GM12872 (cell line): ENCODE results near the gene TRAPPC14.

ENCODE experiments used
- TF ChIP-seq, protein P1 (sequence below): IDR thresholded peaks from 3 replicates; pipeline ENCODE4 v1.5.1; 2011; ENCODE audit warnings: low read depth, mild to moderate bottlenecking, low read length, moderate library complexity; ENCODE audit not compliant: insufficient read depth

The TRAPPC14 gene

DNA sequence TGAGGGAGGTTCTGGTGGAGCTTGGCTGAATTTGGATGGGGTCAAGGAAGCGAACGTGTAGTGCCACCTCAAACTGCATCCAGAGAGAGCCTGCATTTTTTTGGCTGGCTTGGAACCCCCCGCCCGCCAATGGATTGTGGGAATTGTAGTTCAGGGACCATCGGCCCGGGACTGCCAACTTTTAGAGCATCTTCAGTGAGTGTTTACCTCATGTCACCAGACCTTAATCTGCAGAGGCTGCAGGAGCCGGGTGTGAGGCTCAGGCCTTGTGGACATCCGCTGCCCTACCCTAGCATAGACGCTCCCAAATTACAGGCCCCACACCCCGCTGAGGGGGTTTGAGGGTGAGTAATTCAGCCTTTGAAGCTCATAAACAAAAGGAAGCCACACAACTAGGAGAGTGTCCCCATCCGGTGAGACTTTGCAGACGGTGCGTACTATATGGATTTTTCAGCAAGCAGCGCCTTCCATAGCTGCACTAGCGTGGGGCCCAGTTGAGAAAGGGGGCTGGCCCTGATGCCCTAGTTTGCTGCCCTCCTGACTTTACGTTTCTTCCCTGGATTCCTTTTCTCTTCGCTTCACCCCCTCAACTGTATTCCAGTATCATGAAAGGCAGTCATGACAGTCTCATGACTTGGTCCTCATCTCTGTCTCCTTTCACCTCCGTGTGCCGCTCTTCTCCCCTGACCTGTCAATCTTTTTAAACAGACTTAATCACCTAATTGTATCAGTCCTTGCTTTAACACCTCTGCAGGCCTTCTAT is 38.4 kb downstream of the TRAPPC14 start:
- TF ChIP-seq, protein P1, sequence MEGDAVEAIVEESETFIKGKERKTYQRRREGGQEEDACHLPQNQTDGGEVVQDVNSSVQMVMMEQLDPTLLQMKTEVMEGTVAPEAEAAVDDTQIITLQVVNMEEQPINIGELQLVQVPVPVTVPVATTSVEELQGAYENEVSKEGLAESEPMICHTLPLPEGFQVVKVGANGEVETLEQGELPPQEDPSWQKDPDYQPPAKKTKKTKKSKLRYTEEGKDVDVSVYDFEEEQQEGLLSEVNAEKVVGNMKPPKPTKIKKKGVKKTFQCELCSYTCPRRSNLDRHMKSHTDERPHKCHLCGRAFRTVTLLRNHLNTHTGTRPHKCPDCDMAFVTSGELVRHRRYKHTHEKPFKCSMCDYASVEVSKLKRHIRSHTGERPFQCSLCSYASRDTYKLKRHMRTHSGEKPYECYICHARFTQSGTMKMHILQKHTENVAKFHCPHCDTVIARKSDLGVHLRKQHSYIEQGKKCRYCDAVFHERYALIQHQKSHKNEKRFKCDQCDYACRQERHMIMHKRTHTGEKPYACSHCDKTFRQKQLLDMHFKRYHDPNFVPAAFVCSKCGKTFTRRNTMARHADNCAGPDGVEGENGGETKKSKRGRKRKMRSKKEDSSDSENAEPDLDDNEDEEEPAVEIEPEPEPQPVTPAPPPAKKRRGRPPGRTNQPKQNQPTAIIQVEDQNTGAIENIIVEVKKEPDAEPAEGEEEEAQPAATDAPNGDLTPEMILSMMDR = no peak

DNA sequence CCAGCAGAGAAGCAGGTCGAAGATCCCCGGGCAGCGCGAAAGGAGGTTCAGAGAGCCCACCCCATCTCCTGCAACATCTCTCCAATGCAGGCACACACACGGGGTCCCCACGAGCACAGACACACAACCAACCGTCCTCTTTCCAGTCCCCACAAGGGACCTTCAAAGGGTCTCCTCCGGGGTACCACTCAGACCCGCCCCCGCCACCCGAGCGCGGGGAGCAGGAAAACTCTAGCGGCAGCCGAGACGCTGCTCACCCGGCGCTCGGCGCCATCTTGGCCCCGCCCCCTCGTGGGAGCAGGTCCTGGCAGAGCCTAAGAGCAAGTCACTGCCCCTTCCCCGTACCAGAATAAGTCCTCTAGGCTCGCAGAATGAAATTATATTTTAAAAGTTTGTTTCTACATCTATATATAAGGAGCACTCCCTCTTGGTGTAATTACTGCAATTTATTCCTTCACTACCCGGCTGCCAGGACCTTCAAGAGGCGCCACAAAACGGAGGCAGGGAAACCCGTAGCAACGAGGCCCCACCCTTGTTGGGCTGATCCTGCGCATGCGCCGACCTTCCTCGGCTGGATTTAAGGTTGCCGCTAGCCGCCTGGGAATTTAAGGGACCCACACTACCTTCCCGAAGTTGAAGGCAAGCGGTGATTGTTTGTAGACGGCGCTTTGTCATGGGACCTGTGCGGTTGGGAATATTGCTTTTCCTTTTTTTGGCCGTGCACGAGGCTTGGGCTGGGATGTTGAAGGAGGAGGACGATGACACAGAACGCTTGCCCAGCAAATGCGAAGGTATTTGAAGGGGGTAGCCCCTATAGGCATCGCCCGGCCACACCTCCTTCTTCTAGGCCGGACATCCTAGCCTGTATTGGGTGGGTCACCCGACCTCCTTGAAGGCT is 39.2 kb downstream of the TRAPPC14 start, which contains the start of the genes CNPY4 and TAF6:
Gene CNPY4, plus strand, starts transcription at position 563 of the 898 bp plus-strand sequence. Its CDS starts 111 bp downstream, at position 674.
Gene TAF6, minus strand, starts transcription at position 287 of the 898 bp plus-strand sequence. CDS start 5,149 bp downstream, outside the sequence.
- TF ChIP-seq, protein P1 = no peak

DNA sequence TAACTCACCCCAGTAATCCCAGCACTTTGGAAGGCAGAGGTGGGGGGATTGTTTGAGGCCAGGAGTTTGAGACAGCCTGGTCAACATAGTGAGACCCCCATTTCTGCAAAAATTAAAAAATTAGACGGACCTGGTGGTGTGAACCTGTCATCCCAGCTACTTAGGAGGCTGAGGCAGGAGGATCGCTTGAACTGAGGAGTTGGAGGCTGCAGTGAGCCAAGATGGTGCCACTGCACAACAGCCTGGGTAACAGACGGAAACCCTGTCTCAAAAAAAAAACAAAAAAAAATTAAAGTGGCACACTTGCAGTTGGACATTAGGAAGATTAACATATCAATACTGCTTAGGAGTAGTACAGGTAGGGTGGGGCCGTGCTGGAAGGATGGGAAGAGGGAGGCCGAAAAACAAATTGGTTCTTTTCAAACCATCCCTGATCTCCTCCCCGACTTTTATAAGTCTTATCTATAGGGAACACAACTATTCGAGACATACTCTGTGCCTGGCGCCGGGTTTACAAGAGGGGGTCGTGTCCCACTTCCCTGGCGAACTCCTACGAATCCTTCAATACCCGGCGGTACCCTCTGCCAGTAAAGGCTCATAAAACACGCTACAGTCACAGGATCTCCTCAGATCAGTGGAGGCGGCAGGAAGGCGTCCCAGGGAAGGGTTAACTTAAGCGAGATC is 40.0 kb downstream of the TRAPPC14 start:
- TF ChIP-seq, protein P1 = no peak

DNA sequence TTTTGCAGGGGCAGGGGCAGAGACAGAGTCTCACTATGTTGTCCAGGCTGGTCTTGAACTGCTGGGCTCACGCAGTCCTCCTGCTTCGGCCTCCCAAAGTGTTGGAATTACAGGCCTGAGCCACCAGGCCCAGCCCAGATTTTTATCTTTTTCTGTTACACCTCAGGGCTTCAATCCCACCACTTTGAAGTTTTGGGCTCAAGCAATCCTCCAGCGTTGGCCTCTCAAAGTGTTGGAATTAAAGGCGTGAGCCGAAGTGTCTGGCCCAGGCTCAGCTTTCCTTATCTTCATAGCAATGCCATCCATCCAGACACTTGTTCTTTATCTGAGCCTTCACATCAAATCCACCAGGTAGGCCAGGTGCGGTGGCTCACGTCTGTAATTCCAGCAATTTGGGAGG is 43.5 kb downstream of the TRAPPC14 start:
- TF ChIP-seq, protein P1 = no peak

DNA sequence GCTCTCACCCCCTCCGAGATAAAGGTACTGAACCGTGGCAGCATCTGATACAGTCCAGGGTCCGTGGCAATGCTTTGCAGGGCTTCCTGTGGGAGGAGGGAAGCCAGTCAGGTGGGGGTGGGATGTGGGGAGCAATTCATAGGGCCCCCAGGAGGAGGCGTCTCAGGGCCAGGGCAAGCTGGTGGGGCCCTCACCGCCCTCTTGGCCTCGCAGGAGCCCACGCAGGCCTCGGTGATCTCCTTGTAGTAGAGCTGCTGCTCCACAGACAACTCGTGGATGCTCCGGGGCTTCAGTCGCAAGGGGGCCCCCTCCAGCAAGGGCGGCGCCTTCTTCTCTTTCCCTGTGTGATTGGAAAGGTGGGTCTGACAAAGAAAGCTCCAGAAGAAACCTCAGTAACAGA is 46.6 kb downstream of the TRAPPC14 start:
- TF ChIP-seq, protein P1 = no peak

DNA sequence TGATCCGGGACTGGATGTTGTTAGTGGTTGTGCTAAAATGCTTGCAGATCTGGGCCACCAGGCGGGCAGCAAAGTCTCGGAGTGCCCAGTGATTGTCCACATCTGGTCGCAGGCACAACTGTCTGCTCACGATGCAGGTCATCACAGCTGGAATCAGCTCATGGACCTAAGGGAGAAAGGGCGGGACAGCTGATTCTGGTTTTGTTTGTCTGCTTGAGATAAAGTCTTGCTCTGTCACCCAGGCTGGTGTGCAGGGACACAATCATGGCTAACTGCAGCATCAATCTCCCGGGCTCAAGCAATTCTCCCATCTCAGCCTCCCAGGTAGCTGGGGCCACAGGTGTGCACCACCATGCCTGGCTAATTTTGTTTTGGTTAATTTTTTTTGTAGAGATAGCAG is 47.4 kb downstream of the TRAPPC14 start:
- TF ChIP-seq, protein P1 = no peak
